HEK293 (cell line): ENCODE results near the gene TBC1D14.

Experiments
- AEBP2 ChIP-seq: fragments of 450-650 bp; formaldehyde crosslinking; IDR thresholded peaks from 2 replicates; pipeline ENCODE4 v1.5.1; 2016; ENCODE audit warnings: missing biosample characterization, missing genetic modification characterization, borderline replicate concordance
- KLF1 ChIP-seq: fragments of 450-650 bp; formaldehyde crosslinking; IDR thresholded peaks from 2 replicates; pipeline ENCODE4 v1.5.1; 2016; ENCODE audit warnings: missing biosample characterization, missing genetic modification characterization
- KLF10 ChIP-seq: fragments of 450-650 bp; IDR thresholded peaks from 2 replicates; pipeline ENCODE4 v1.5.1; 2018; ENCODE audit warnings: missing biosample characterization, mild to moderate bottlenecking, missing genetic modification characterization
- KLF16 ChIP-seq: fragments of 450-650 bp; formaldehyde crosslinking; IDR thresholded peaks from 2 replicates; pipeline ENCODE4 v1.5.1; 2017; ENCODE audit warnings: missing biosample characterization, missing genetic modification characterization
- PRDM10 ChIP-seq: fragments of 450-650 bp; formaldehyde crosslinking; IDR thresholded peaks from 2 replicates; pipeline ENCODE4 v1.5.1; 2016; ENCODE audit warnings: missing biosample characterization, missing genetic modification characterization
- SP2 ChIP-seq: fragments of 450-650 bp; formaldehyde crosslinking; IDR thresholded peaks from 2 replicates; pipeline ENCODE4 v1.5.1; 2016; ENCODE audit warnings: missing biosample characterization, missing genetic modification characterization
- TRIM28 ChIP-seq: IDR thresholded peaks from 2 replicates; pipeline ENCODE4 v1.6.1; 2011; ENCODE audit warnings: low read length, control low read depth, borderline replicate concordance
- ZBTB26 ChIP-seq: fragments of 450-650 bp; formaldehyde crosslinking; optimal IDR thresholded peaks from 2 replicates; pipeline ENCODE3; 2016; ENCODE audit warnings: missing biosample characterization, mild to moderate bottlenecking, missing genetic modification characterization
- ZNF112 ChIP-seq: fragments of 450-650 bp; formaldehyde crosslinking; IDR thresholded peaks from 2 replicates; pipeline ENCODE4 v1.5.0; 2017; ENCODE audit warnings: missing biosample characterization, missing genetic modification characterization
- ZNF146 ChIP-seq: fragments of 450-650 bp; formaldehyde crosslinking; IDR thresholded peaks from 2 replicates; pipeline ENCODE4 v1.5.1; 2016; ENCODE audit warnings: missing biosample characterization, missing genetic modification characterization
- ZNF16 ChIP-seq: fragments of 450-650 bp; formaldehyde crosslinking; IDR thresholded peaks from 2 replicates; pipeline ENCODE4 v1.5.1; 2016; ENCODE audit warnings: low read depth, missing biosample characterization, missing genetic modification characterization
- ZNF221 ChIP-seq: fragments of 450-650 bp; formaldehyde crosslinking; IDR thresholded peaks from 2 replicates; pipeline ENCODE4 v1.5.1; 2017; ENCODE audit warnings: missing biosample characterization, missing genetic modification characterization, borderline replicate concordance
- ZNF501 ChIP-seq: fragments of 450-650 bp; formaldehyde crosslinking; IDR thresholded peaks from 2 replicates; pipeline ENCODE4 v1.5.1; 2016; ENCODE audit warnings: missing biosample characterization, missing genetic modification characterization
- ZNF529 ChIP-seq: fragments of 450-650 bp; formaldehyde crosslinking; IDR thresholded peaks from 2 replicates; pipeline ENCODE4 v1.5.1; 2017; ENCODE audit warnings: missing genetic modification characterization, missing biosample characterization; ENCODE audit not compliant: insufficient replicate concordance
- ZNF76 ChIP-seq: fragments of 450-650 bp; formaldehyde crosslinking; IDR thresholded peaks from 2 replicates; pipeline ENCODE4; 2016; ENCODE audit warnings: low read depth, missing biosample characterization, missing genetic modification characterization, borderline replicate concordance
- ZNF792 ChIP-seq: fragments of 450-650 bp; formaldehyde crosslinking; IDR thresholded peaks from 2 replicates; pipeline ENCODE4 v1.5.1; 2016; ENCODE audit warnings: missing biosample characterization, missing genetic modification characterization
- ZSCAN23 ChIP-seq: fragments of 450-650 bp; formaldehyde crosslinking; IDR thresholded peaks from 2 replicates; pipeline ENCODE4 v1.5.1; 2016; ENCODE audit warnings: missing biosample characterization, missing genetic modification characterization
- ZSCAN30 ChIP-seq: fragments of 450-650 bp; IDR thresholded peaks from 2 replicates; pipeline ENCODE4 v1.5.1; 2018; ENCODE audit warnings: missing biosample characterization, mild to moderate bottlenecking, missing genetic modification characterization, moderate library complexity
- ZSCAN4 ChIP-seq: fragments of 450-650 bp; formaldehyde crosslinking; IDR thresholded peaks from 2 replicates; pipeline ENCODE4 v1.5.1; 2017; ENCODE audit warnings: missing biosample characterization, missing genetic modification characterization
- ZSCAN5A ChIP-seq: fragments of 450-650 bp; formaldehyde crosslinking; IDR thresholded peaks from 2 replicates; pipeline ENCODE4 v1.5.1; 2016; ENCODE audit warnings: missing biosample characterization, missing genetic modification characterization
- TF ChIP-seq, protein P1 (sequence below): fragments of 450-650 bp; formaldehyde crosslinking; IDR thresholded peaks from 2 replicates; pipeline ENCODE4 v1.5.1; 2017; ENCODE audit warnings: missing biosample characterization, mild to moderate bottlenecking, missing genetic modification characterization, moderate library complexity
- TF ChIP-seq, protein P2 (sequence below): fragments of 450-650 bp; formaldehyde crosslinking; IDR thresholded peaks from 2 replicates; pipeline ENCODE4 v1.5.1; 2016; ENCODE audit warnings: missing biosample characterization, missing genetic modification characterization, borderline replicate concordance

TBC1D14 gene

DNA sequence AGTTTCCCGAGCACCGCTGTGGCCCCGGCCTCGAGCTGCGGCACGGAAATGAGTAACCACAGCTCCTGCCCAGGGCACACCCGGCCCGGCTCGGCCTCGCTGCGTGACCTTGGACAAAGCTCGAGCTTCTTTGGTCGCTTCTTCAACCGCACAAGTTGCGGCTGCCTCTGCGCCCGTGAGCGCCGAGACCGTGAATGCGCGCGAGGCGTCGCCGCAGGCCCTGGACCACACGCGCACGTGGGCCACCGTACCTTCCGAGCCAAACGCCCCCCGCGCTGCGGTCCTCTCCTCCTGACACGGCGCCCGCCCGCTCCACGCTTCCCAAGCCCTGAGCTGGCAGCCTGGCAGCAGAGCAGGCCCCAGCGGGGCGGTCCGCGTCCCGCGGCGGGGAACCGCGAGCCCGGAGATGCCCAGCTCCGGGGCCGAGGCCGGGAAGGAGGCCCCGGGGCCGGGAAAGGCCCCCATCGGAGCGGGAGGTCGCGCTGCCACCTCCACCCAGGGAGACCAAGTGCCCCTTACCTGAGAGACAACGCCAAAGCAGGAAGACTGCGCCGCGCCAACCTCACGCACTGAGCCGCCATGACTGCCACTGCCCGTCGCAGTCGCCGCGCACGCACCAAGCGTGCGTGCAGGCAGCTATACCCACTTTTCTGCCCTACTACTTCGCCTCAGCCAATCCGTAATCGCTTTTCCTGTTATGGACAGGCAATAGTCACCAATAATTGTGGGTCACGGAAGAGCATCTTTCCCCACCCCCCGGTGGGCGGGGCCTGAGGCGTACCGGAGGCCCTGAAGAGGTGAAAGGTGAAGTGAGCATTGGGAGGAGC, 158.0 kb downstream of the TBC1D14 start, which contains the start of gene GRPEL1 (continued):
- TF ChIP-seq ZSCAN30 (tag by site-specific recombination) (0 out of 2 replicates have a peak, but pooled peaks have one; percentile 58), ZNF792 (tag by site-specific recombination) (no peak), KLF16 (0 out of 2 replicates have a peak, but pooled peaks have one; percentile 13), ZSCAN4 (tag by site-specific recombination) (no peak), ZSCAN23 (no peak), ZNF146 (tag by site-specific recombination) (no peak), TRIM28 (no peak), ZNF112 (tag by site-specific recombination) (no peak), ZBTB26 (peak; percentile 86), KLF1 (tag by site-specific recombination) (no peak), PRDM10 (no peak), ZNF501 (no peak), KLF10 (peak; percentile 90; the same call in 1 of the 2 replicates), AEBP2 (no peak), ZSCAN5A (tag by site-specific recombination) (no peak), ZNF529 (tag by site-specific recombination) (no peak), ZNF221 (tag by site-specific recombination) (no peak), ZNF16 (tag by site-specific recombination) (no peak), ZNF76 (tag by site-specific recombination) (no peak; the same call in 1 of the 2 replicates), SP2 (tag by site-specific recombination) (peak; percentile 99)
- TF ChIP-seq, protein P1, sequence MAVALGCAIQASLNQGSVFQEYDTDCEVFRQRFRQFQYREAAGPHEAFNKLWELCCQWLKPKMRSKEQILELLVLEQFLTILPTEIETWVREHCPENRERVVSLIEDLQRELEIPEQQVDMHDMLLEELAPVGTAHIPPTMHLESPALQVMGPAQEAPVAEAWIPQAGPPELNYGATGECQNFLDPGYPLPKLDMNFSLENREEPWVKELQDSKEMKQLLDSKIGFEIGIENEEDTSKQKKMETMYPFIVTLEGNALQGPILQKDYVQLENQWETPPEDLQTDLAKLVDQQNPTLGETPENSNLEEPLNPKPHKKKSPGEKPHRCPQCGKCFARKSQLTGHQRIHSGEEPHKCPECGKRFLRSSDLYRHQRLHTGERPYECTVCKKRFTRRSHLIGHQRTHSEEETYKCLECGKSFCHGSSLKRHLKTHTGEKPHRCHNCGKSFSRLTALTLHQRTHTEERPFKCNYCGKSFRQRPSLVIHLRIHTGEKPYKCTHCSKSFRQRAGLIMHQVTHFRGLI (tag by site-specific recombination) = no peak
- TF ChIP-seq, protein P2, sequence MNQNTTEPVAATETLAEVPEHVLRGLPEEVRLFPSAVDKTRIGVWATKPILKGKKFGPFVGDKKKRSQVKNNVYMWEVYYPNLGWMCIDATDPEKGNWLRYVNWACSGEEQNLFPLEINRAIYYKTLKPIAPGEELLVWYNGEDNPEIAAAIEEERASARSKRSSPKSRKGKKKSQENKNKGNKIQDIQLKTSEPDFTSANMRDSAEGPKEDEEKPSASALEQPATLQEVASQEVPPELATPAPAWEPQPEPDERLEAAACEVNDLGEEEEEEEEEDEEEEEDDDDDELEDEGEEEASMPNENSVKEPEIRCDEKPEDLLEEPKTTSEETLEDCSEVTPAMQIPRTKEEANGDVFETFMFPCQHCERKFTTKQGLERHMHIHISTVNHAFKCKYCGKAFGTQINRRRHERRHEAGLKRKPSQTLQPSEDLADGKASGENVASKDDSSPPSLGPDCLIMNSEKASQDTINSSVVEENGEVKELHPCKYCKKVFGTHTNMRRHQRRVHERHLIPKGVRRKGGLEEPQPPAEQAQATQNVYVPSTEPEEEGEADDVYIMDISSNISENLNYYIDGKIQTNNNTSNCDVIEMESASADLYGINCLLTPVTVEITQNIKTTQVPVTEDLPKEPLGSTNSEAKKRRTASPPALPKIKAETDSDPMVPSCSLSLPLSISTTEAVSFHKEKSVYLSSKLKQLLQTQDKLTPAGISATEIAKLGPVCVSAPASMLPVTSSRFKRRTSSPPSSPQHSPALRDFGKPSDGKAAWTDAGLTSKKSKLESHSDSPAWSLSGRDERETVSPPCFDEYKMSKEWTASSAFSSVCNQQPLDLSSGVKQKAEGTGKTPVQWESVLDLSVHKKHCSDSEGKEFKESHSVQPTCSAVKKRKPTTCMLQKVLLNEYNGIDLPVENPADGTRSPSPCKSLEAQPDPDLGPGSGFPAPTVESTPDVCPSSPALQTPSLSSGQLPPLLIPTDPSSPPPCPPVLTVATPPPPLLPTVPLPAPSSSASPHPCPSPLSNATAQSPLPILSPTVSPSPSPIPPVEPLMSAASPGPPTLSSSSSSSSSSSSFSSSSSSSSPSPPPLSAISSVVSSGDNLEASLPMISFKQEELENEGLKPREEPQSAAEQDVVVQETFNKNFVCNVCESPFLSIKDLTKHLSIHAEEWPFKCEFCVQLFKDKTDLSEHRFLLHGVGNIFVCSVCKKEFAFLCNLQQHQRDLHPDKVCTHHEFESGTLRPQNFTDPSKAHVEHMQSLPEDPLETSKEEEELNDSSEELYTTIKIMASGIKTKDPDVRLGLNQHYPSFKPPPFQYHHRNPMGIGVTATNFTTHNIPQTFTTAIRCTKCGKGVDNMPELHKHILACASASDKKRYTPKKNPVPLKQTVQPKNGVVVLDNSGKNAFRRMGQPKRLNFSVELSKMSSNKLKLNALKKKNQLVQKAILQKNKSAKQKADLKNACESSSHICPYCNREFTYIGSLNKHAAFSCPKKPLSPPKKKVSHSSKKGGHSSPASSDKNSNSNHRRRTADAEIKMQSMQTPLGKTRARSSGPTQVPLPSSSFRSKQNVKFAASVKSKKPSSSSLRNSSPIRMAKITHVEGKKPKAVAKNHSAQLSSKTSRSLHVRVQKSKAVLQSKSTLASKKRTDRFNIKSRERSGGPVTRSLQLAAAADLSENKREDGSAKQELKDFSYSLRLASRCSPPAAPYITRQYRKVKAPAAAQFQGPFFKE (tag by site-specific recombination) = no peak
